Measurements from ENCODE around the gene GRIP1. TPM values are rescaled to one million over a fixed set of nuclear protein-coding genes. Genes with fewer than 3 reads are reported as not detected.
A peak's percentile ranks its signal among the peaks of the same experiment; 100 is the strongest.

Gene GRIP1
- total RNA-seq, 1 donor from 2014 or later: 0.80 TPM

- no peak for DNase-seq (ENCODE audit: low read depth)
Observed at GRCh38 chr12:66653796-66654195, 25.1 kb downstream of the GRIP1 start.

- no peak for DNase-seq (ENCODE audit: low read depth)
Observed at GRCh38 chr12:66648033-66648735, 30.7 kb downstream of the GRIP1 start.

GRCh38 chr12:66647034-66647691 lies 31.7 kb downstream of the GRIP1 start:
- peak; percentile 52 for DNase-seq (ENCODE audit: low read depth)

GRCh38 chr12:66644151-66644550 lies 34.7 kb downstream of the GRIP1 start:
- DNase-seq (ENCODE audit: low read depth): no peak

GRCh38 chr12:66640691-66641460 lies 38.0 kb downstream of the GRIP1 start:
- peak; percentile 15 for DNase-seq (ENCODE audit: low read depth)

GRCh38 chr12:66638666-66639065 lies 40.2 kb downstream of the GRIP1 start:
- no peak for DNase-seq (ENCODE audit: low read depth)

- DNase-seq (ENCODE audit: low read depth): no peak
Observed at GRCh38 chr12:66637699-66638301, 41.1 kb downstream of the GRIP1 start.

GRCh38 chr12:66636771-66637170 lies 42.1 kb downstream of the GRIP1 start:
- DNase-seq (ENCODE audit: low read depth): peak; percentile 16

GRCh38 chr12:66633676-66634075 lies 45.2 kb downstream of the GRIP1 start:
- no peak for DNase-seq (ENCODE audit: low read depth)

- DNase-seq (ENCODE audit: low read depth): no peak
Observed at GRCh38 chr12:66629138-66629870, 49.6 kb downstream of the GRIP1 start.

- DNase-seq (ENCODE audit: low read depth): no peak
Observed at GRCh38 chr12:66627988-66628317, 50.9 kb downstream of the GRIP1 start.

GRCh38 chr12:66627270-66627987 lies 51.4 kb downstream of the GRIP1 start:
- DNase-seq (ENCODE audit: low read depth): no peak

GRCh38 chr12:66624806-66625205 lies 54.1 kb downstream of the GRIP1 start:
- no peak for DNase-seq (ENCODE audit: low read depth)

- DNase-seq (ENCODE audit: low read depth): no peak
Observed at GRCh38 chr12:66623455-66623854, 55.4 kb downstream of the GRIP1 start.

GRCh38 chr12:66620688-66621087 lies 58.2 kb downstream of the GRIP1 start:
- no peak for DNase-seq (ENCODE audit: low read depth)

- no peak for DNase-seq (ENCODE audit: low read depth)
Observed at GRCh38 chr12:66620026-66620425, 58.9 kb downstream of the GRIP1 start.

- DNase-seq (ENCODE audit: low read depth): no peak
Observed at GRCh38 chr12:66617991-66618390, 60.9 kb downstream of the GRIP1 start.

GRCh38 chr12:66612090-66612775 lies 66.6 kb downstream of the GRIP1 start:
- DNase-seq (ENCODE audit: low read depth): no peak

- no peak for DNase-seq (ENCODE audit: low read depth)
Observed at GRCh38 chr12:66607147-66607546, 71.7 kb downstream of the GRIP1 start.

- DNase-seq (ENCODE audit: low read depth): no peak
Observed at GRCh38 chr12:66605293-66605692, 73.6 kb downstream of the GRIP1 start.

All from myocyte (in vitro differentiated cells).